ENCODE measurements around the gene FARSB.

The FARSB gene

DNA sequence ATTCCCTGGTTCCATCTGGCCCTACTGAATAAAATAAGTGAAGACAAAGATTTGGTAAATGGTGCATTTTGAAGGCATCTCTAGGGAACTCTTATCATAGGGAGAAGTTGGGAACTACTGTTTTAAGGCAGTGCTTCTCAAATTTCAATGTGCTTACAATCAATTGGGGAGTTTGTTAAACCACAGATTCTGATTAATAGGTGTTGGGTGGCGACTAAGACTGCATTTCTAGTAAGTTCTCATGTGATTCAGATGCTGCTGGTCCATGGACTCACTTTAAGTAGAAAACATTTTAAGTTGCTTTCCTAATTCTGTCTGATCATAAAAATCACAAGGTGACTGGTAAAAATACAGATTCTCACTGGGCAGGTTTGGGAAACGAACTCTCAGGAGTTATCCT lies 14.6 kb downstream of the FARSB start:
- H3K27ac ChIP-seq = no peak overlapping the region
- no peaks in the 10 kb centered on the region for H3K4me1 ChIP-seq
- H3K9ac ChIP-seq = no peak overlapping the region
- no peak overlapping the region for H3K4me3 ChIP-seq
- no peak for TF ChIP-seq Cebpa-rat (IDR thresholded peaks at IDR 0.05)
- H3K36me3 ChIP-seq = peaks cover 79% of the 10 kb centered on the region
- H3K4me2 ChIP-seq = no peak overlapping the region
- no peaks in the 10 kb centered on the region for H3K27me3 ChIP-seq
- H4K20me1 ChIP-seq = peaks cover 13% of the 10 kb centered on the region; the same call in 1 of the 2 replicates
- no peaks in the 10 kb centered on the region for H3K9me3 ChIP-seq

- Histone ChIP-seq H3K36me3 (peaks cover 87% of the 10 kb centered on the region), H3K4me3 (no peak overlapping the region), H4K20me1 (no peaks in the 10 kb centered on the region), H3K27ac (no peak overlapping the region), H3K4me1 (no peaks in the 10 kb centered on the region), H3K27me3 (no peaks in the 10 kb centered on the region), H3K9me3 (no peaks in the 10 kb centered on the region), H3K4me2 (no peak overlapping the region), H3K9ac (no peak overlapping the region)
- no peak for TF ChIP-seq Cebpa-rat (IDR thresholded peaks at IDR 0.05)
These were observed 18.8 kb downstream of the FARSB start for GRCh38 chr2:222637067-222637466.

DNA sequence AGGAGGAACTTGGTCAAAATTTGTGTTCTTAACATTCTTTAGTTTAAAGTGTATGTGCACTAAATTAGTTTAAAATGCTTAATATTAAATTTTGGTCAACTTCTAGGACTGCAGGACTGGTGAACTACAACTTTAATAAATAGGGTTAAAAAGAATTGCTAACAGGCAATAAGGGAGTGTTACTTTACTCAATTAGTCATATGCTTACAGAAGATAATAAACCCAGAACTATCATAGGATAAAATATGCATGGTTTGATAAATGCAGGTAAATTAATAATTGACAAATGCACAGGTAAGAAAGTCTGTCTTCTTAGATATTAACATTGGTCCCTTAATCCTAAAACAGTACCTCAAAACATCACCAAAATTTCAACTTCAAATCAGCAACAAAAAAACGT lies 20.6 kb downstream of the FARSB start:
- Histone ChIP-seq H3K27me3 (no peaks in the 10 kb centered on the region), H4K20me1 (no peaks in the 10 kb centered on the region), H3K9me3 (no peaks in the 10 kb centered on the region), H3K9ac (no peak overlapping the region), H3K4me1 (no peaks in the 10 kb centered on the region), H3K4me2 (no peak overlapping the region), H3K4me3 (no peak overlapping the region), H3K27ac (no peak overlapping the region), H3K36me3 (peaks cover 87% of the 10 kb centered on the region)
- no peak for TF ChIP-seq Cebpa-rat (IDR thresholded peaks at IDR 0.05)

DNA sequence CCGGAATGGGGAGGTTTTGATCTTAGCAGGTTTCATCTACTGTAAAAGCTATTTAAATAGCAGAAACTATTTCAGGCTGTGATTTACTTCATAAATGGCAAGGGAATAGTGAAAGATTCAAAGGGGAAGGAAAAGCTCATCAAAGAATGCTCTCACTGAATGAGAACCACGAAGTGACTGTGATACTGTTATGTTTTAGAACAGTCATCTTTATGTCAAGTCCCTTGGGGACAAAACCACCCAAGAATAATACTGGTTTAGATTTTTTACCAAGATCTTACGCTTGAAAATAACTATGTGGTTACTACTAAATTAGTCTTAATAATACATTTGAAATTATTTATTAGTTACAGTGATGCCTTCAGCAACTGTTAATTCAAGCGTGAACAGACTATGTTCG lies 28.1 kb downstream of the FARSB start:
- Histone ChIP-seq H3K9ac (no peak overlapping the region), H3K36me3 (peaks cover 85% of the 10 kb centered on the region)
- TF ChIP-seq Cebpa-rat (IDR thresholded peaks at IDR 0.05) = no peak

DNA sequence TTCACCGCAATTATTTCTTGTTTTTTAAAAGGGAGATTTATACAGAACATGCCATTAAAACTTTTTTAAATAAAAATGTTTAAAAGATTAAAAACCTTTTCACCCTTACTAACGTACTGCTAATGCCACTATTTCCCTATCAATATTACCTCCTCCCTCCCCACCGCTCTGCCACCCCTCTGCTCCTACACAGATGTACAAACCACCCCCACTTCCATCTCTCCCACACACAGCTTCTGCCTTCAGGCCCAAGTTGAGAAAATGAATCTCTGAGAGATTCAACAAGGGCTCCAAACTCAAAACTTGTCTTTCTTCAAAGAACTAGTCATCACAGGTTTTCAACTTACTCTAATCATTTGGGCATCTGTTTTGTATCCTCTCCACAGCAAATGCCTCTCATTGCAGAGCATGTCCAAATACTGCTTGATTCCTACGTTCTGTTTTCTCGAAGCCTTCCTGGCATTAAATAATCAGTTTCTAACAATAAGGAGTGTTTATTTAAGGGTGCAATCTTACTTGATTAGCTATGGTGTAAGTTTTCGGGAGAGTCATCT lies 32.1 kb downstream of the FARSB start:
- no peak overlapping the region for H3K4me2 ChIP-seq
- no peak overlapping the region for H3K27ac ChIP-seq
- peaks cover 32% of the 10 kb centered on the region for H3K4me1 ChIP-seq
- H4K20me1 ChIP-seq = no peaks in the 10 kb centered on the region
- peaks cover 86% of the 10 kb centered on the region for H3K36me3 ChIP-seq
- H3K9me3 ChIP-seq = no peaks in the 10 kb centered on the region
- H3K27me3 ChIP-seq = no peaks in the 10 kb centered on the region
- no peak for TF ChIP-seq Cebpa-rat (IDR thresholded peaks at IDR 0.05)
- no peak overlapping the region for H3K9ac ChIP-seq
- no peak overlapping the region for H3K4me3 ChIP-seq

More for the DNA sequence above, 28.1 kb downstream of the FARSB start:
- Histone ChIP-seq H3K4me2 (peak overlapping the region; percentile 77), H3K27me3 (no peaks in the 10 kb centered on the region), H3K4me1 (peaks cover 42% of the 10 kb centered on the region), H3K9me3 (no peaks in the 10 kb centered on the region), H4K20me1 (no peaks in the 10 kb centered on the region), H3K27ac (no peak overlapping the region), H3K4me3 (peak overlapping the region; percentile 11; the same call in 1 of the 2 replicates)

- Histone ChIP-seq H3K4me1 (peaks cover 23% of the 10 kb centered on the region), H3K27me3 (no peaks in the 10 kb centered on the region), H3K36me3 (peaks cover 86% of the 10 kb centered on the region), H3K9me3 (no peaks in the 10 kb centered on the region), H4K20me1 (no peaks in the 10 kb centered on the region), H3K4me3 (no peak overlapping the region), H3K27ac (no peak overlapping the region), H3K9ac (no peak overlapping the region), H3K4me2 (no peak overlapping the region)
- no peak for TF ChIP-seq Cebpa-rat (IDR thresholded peaks at IDR 0.05)
These were observed 33.0 kb downstream of the FARSB start for GRCh38 chr2:222622910-222623309.

DNA sequence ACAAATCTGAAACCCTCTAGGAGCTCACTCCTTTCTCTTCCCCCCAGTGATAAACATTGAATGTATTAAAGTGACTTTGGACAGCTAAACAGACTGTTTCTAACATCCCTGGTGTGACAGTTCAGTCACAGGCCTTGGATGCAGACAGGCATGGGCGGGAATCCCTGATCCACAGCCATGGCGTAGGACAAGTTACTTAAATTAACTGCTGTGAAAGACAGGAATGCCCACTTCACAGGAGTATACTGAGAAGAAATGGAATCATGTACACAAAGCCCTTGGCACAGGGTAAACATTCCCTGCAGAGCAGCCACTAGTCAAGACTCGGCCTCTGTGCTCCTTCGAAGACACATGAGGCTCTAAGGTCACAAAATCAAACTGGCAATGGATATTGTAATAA lies 34.0 kb downstream of the FARSB start:
- H3K4me3 ChIP-seq = no peak overlapping the region

GRCh38 chr2:222615320-222615719 lies 40.6 kb downstream of the FARSB start:
- peaks cover 78% of the 10 kb centered on the region for H3K36me3 ChIP-seq
- no peak for TF ChIP-seq Cebpa-rat (IDR thresholded peaks at IDR 0.05)
- H3K4me1 ChIP-seq = no peaks in the 10 kb centered on the region
- H4K20me1 ChIP-seq = no peaks in the 10 kb centered on the region
- no peaks in the 10 kb centered on the region for H3K27me3 ChIP-seq
- no peaks in the 10 kb centered on the region for H3K9me3 ChIP-seq
- no peak overlapping the region for H3K4me2 ChIP-seq
- H3K9ac ChIP-seq = no peak overlapping the region
- no peak overlapping the region for H3K27ac ChIP-seq
- no peak overlapping the region for H3K4me3 ChIP-seq

More for the DNA sequence above, 34.0 kb downstream of the FARSB start:
- Histone ChIP-seq H3K9me3 (no peaks in the 10 kb centered on the region), H3K27ac (no peak overlapping the region), H3K9ac (no peak overlapping the region), H3K4me1 (peaks cover 13% of the 10 kb centered on the region), H3K36me3 (peaks cover 89% of the 10 kb centered on the region), H3K4me2 (no peak overlapping the region), H4K20me1 (no peaks in the 10 kb centered on the region), H3K27me3 (no peaks in the 10 kb centered on the region)
- TF ChIP-seq Cebpa-rat (IDR thresholded peaks at IDR 0.05) = no peak

DNA sequence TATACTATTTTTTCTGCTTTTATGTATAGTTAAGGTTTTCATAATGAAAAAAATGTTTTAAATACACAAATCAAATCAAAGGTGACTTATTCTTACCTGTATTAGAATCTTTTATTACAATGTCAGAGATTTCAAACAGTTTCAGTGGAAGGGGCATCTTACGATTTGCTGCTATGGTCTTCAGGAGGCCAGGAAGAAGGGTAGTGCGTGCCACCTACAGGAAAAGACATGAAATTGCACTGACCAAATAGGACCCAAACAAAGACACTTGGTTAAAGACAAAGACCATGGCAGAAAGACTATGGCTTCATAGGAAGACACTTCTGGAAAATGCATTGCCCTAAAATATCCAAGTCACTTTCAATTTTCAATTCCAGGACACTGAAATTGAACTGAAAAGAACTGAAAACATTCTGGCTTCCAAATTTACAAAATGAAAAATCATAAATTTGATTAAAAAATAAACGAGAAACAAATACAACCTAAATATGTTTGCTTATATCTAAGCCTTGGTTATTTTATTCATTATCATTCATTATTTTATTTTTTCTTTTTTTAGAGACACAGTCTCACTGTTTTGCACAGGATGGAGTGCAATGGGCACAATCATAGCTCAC lies 42.1 kb downstream of the FARSB start:
- Histone ChIP-seq H3K36me3 (peaks cover 77% of the 10 kb centered on the region), H4K20me1 (peaks cover 9% of the 10 kb centered on the region; the same call in 1 of the 2 replicates), H3K27ac (no peak overlapping the region), H3K4me1 (no peaks in the 10 kb centered on the region), H3K9ac (no peak overlapping the region), H3K4me3 (no peak overlapping the region), H3K9me3 (no peaks in the 10 kb centered on the region), H3K4me2 (no peak overlapping the region), H3K27me3 (no peaks in the 10 kb centered on the region)
- TF ChIP-seq Cebpa-rat (IDR thresholded peaks at IDR 0.05) = no peak

- Histone ChIP-seq H3K36me3 (peaks cover 73% of the 10 kb centered on the region), H3K4me3 (no peak overlapping the region), H3K27me3 (no peaks in the 10 kb centered on the region), H3K4me2 (no peak overlapping the region), H3K9ac (no peak overlapping the region), H3K9me3 (no peaks in the 10 kb centered on the region), H3K4me1 (no peaks in the 10 kb centered on the region), H3K27ac (no peak overlapping the region), H4K20me1 (peaks cover 9% of the 10 kb centered on the region; the same call in 1 of the 2 replicates)
- TF ChIP-seq Cebpa-rat (IDR thresholded peaks at IDR 0.05) = no peak
These were observed 44.2 kb downstream of the FARSB start for GRCh38 chr2:222611684-222612083.
